Breast epithelium (tissue), 4 donors: ENCODE measurements around the gene DRICH1. TPM values are rescaled to one million over a fixed set of nuclear protein-coding genes. Genes with fewer than 3 reads are reported as not detected.
A peak's percentile ranks its signal among the peaks of the same experiment; 100 is the strongest.

ENCODE experiments used
- DNase-seq, 2 donors: peaks; one replicate each; pipeline ENCODE4 v3.0.0-alpha.2; 2019; ENCODE audit warnings: low spot score in 2 of 2
- H3K27ac ChIP-seq, 2 donors: fragments of 200-600 bp; sonication (generic) in 1 of 2; one replicate each; pipeline ENCODE4 v1.5.1; 2016 to 2019; ENCODE audit warnings: mild to moderate bottlenecking in 1 of 2
- H3K27me3 ChIP-seq, 2 donors: fragments of 200-600 bp; sonication (generic) in 1 of 2; one replicate each; pipeline versions ENCODE4 v1.5.1 to v1.6.0; 2017 to 2019; ENCODE audit warnings: control low read depth in 1 of 2, mild to moderate bottlenecking in 1 of 2
- H3K36me3 ChIP-seq: fragments of 200-600 bp; one replicate; pipeline ENCODE4 v1.5.1; 2019
- H3K4me1 ChIP-seq, 2 donors: fragments of 200-600 bp; sonication (generic); one replicate each; pipeline ENCODE4 v1.5.1; 2016 to 2019; ENCODE audit warnings: control low read depth in 1 of 2
- H3K4me3 ChIP-seq, 3 donors: fragments of 200-600 bp; sonication (generic); 1 replicate in 2 of 3; 2 replicates in 1 of 3; pipeline ENCODE4 v1.5.1; 2016 to 2019; ENCODE audit warnings: mild to moderate bottlenecking in 3 of 3, moderate library complexity in 2 of 3
- H3K9me3 ChIP-seq, 2 donors: fragments of 200-600 bp; sonication (generic) in 1 of 2; one replicate each; pipeline ENCODE4 v1.5.1; 2016 to 2019; ENCODE audit warnings: control low read depth in 1 of 2
- POLR2A ChIP-seq: fragments of 450-650 bp; IDR thresholded peaks from one replicate; pipeline ENCODE4 v1.6.1; 2016; ENCODE audit warnings: antibody characterized with exemption, mild to moderate bottlenecking, moderate library complexity
- POLR2AphosphoS5 ChIP-seq, 3 donors: sonication (generic); formaldehyde crosslinking; IDR thresholded peaks; one replicate each; pipeline ENCODE4 v1.6.1; 2017; ENCODE audit warnings: antibody characterized with exemption in 3 of 3
- intact Hi-C: fragments of 100-400 bp; cut with DNase I; formaldehyde crosslinking; loops from one replicate; pipeline ENCODE4 v1.15.1; 2023; ENCODE audit warnings: low total_unique reads
- total RNA-seq, 3 donors: library from RNA; depleted of rRNA; stranded (reverse); fragments of >200 nt; gene quantifications; one replicate each; pipeline ENCODE4 v1.1.0, GENCODE V29; 2016
- TF ChIP-seq, protein P1 (sequence below), 3 donors: fragments of 450-650 bp; IDR thresholded peaks; one replicate each; pipeline ENCODE4 v1.5.1; 2016 to 2017; ENCODE audit warnings: antibody characterized with exemption in 3 of 3, mild to moderate bottlenecking in 3 of 3, moderate library complexity in 3 of 3

The DRICH1 gene
- total RNA-seq, 3 donors from 2014 or later, result 1.0 to 1.3 TPM; not detected in 1

DNA sequence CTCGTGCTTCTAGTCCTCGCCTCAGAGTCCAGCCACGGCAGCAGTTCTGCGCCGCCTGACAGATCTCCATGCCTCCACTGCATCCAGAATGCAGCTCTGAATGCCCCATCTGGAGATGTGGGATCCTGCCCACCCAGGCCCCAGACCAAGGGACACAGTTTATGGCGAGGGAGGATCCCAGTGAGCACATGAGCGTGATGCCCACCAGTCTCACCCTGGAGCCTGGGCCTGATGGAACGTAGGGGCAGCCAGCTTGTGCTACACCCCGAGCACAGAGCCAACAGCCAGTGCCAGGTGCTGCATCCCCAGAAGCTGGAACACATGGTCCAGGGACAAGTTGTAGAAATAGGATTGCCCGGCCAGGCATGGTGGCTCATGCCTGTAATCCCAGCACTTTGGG is 62.4 kb downstream of the DRICH1 start:
- H3K4me1 ChIP-seq, result peaks cover 0 to 7% of the 10 kb centered on the region in 2 donors
- intact Hi-C loops, result no loop called here
- TF ChIP-seq POLR2A (no peak), POLR2AphosphoS5 (IDR thresholded peaks at IDR 0.05) (no peak)
- TF ChIP-seq, protein P1, sequence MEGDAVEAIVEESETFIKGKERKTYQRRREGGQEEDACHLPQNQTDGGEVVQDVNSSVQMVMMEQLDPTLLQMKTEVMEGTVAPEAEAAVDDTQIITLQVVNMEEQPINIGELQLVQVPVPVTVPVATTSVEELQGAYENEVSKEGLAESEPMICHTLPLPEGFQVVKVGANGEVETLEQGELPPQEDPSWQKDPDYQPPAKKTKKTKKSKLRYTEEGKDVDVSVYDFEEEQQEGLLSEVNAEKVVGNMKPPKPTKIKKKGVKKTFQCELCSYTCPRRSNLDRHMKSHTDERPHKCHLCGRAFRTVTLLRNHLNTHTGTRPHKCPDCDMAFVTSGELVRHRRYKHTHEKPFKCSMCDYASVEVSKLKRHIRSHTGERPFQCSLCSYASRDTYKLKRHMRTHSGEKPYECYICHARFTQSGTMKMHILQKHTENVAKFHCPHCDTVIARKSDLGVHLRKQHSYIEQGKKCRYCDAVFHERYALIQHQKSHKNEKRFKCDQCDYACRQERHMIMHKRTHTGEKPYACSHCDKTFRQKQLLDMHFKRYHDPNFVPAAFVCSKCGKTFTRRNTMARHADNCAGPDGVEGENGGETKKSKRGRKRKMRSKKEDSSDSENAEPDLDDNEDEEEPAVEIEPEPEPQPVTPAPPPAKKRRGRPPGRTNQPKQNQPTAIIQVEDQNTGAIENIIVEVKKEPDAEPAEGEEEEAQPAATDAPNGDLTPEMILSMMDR (IDR thresholded peaks at IDR 0.05), result no peak
- H3K4me3 ChIP-seq, result no peak overlapping the region
- H3K27ac ChIP-seq, result no peak overlapping the region
- no peaks in the 10 kb centered on the region for H3K9me3 ChIP-seq
- H3K27me3 ChIP-seq, result peaks cover 0 to 8% of the 10 kb centered on the region in 2 donors
- no peaks in the 10 kb centered on the region for H3K36me3 ChIP-seq
- DNase-seq, result no peak

DNA sequence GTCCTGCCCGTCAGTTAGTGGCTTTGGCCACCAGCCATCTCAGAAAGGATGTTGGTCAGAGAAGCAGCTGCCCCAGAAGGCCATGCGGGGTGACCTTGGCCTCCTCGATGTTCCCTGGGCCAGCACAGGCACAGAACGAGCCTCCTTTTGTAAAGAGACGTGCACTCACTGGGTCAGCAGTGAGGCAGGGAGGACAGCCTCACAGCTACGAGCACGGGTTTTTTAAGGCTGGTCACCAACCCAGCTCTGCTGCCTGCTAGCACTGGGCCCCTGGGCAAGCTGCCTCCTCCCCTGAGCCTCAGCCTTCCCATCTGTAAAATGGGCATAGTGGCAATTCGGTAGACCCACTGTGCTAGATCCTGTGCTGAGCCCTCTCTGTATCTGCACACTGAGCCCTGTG is 62.8 kb downstream of the DRICH1 start:
- no peaks in the 10 kb centered on the region for H3K36me3 ChIP-seq
- no peak overlapping the region for H3K4me3 ChIP-seq
- H3K27me3 ChIP-seq, result peaks cover 0 to 8% of the 10 kb centered on the region in 2 donors
- no peak for TF ChIP-seq POLR2A
- no peak for TF ChIP-seq POLR2AphosphoS5 (IDR thresholded peaks at IDR 0.05)
- TF ChIP-seq, protein P1 (IDR thresholded peaks at IDR 0.05), result no peak
- intact Hi-C loops, result no loop called here
- H3K27ac ChIP-seq, result no peak overlapping the region
- no peaks in the 10 kb centered on the region for H3K9me3 ChIP-seq
- no peak for DNase-seq
- peaks cover 0 to 7% of the 10 kb centered on the region in 2 donors for H3K4me1 ChIP-seq

DNA sequence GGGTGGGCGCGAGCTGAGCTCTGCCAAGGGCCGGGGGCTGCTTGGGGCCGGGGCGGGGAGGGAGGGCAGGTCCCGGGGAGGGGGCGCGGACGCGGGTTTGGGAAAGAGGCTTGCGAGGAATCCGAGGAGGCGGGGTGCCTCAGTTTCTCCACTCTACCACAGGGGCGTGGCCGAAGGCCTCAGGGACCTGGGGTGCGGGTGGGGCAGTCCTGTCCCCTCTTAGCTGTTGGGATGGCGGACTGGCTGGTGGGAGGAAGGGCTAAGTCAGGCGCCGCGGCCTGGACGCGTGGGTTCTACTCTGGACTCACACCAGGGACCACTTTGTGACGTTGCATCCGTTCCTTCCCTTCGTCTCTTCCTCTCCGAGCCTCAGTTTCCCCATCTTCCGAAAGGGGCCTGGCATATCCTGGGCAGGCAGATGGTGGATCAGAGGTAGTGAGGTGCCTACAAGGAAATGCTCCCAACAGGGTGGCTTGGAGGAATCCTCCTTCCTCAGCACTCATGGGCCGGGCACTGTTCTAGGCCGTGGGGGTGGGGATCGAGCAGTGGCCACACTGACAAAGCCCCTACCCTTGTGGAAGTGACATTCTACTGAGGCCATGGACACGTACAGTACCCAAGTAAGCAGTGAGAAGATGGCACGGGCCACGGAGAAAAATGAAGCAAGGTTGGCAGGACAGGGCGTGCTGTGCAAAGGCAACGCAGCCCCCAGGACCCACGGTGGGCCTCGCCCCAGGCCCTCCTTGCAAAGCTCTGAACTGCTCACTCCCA is 65.2 kb downstream of the DRICH1 start:
- H3K9me3 ChIP-seq, result no peaks in the 10 kb centered on the region
- H3K27me3 ChIP-seq, result peaks cover 0 to 8% of the 10 kb centered on the region in 2 donors
- intact Hi-C loops, result loop anchor here (2.0 kb wide), 1 partner anchor 24 kb away; no protein-coding TSS in a partner anchor
- no peak for DNase-seq
- H3K4me3 ChIP-seq, result peak overlapping the region; percentile 38 to 76 (median 54)
- H3K36me3 ChIP-seq, result no peaks in the 10 kb centered on the region
- TF ChIP-seq POLR2A (no peak), POLR2AphosphoS5 (IDR thresholded peaks at IDR 0.05) (no peak)
- TF ChIP-seq, protein P1 (IDR thresholded peaks at IDR 0.05), result no peak
- H3K27ac ChIP-seq, result no peak overlapping the region
- H3K4me1 ChIP-seq, result peaks cover 0 to 7% of the 10 kb centered on the region in 2 donors

DNA sequence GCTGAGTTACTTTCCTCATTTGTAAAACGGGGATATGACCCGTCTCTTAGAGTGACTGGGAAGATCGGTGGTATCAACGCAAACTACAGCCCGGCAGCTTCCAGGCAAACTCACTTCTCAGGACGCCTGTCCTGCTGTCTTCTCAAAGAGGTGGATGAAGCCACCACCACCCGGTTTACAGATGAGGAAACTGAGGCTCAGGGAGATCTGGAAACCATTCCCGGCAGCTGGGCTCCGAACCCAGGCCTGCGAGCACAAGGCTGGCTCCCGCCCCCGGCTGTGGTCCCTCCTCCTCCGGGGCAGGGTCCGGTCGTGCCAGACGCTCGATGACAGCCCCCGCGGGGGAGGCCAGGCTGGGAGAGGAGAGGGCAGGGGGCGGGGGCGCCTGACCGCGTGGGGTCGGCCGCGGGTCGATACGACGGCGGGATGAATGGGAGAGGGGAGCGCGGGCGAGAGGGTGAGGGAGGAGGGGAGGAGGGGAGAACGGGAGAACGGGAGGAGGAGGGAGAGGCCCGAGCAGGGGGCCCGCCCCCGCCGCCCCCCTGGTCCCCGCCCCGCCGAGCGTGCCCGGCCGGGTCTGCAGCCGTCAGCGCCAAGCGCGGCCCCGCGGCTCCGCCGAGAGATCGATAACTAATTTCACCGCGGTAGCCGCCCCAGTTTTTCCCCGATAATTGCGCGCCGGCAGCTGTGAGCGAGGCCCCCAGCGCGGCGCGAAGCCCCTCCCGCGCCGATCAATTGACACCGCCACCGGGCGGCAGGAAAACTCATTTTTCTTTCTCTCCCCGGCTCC is 66.0 kb downstream of the DRICH1 start:
- H3K9me3 ChIP-seq, result no peaks in the 10 kb centered on the region
- peak overlapping the region; percentile 38 to 76 (median 54) for H3K4me3 ChIP-seq
- H3K36me3 ChIP-seq, result no peaks in the 10 kb centered on the region
- intact Hi-C loops, result loop anchor here (2.0 kb wide), 1 partner anchor 23 kb away; no protein-coding TSS in a partner anchor
- no peak for DNase-seq
- TF ChIP-seq POLR2AphosphoS5 (IDR thresholded peaks at IDR 0.05) (no peak), POLR2A (no peak)
- TF ChIP-seq, protein P1 (IDR thresholded peaks at IDR 0.05), result no peak
- peaks cover 0 to 7% of the 10 kb centered on the region in 2 donors for H3K4me1 ChIP-seq
- H3K27ac ChIP-seq, result no peak overlapping the region
- H3K27me3 ChIP-seq, result peaks cover 0 to 8% of the 10 kb centered on the region in 2 donors
